ENCODE results near the gene MRPL18.

The MRPL18 gene

GRCh38 chr6:159842035-159842434, 51.8 kb downstream of the MRPL18 start:
- TF ChIP-seq, protein P1, sequence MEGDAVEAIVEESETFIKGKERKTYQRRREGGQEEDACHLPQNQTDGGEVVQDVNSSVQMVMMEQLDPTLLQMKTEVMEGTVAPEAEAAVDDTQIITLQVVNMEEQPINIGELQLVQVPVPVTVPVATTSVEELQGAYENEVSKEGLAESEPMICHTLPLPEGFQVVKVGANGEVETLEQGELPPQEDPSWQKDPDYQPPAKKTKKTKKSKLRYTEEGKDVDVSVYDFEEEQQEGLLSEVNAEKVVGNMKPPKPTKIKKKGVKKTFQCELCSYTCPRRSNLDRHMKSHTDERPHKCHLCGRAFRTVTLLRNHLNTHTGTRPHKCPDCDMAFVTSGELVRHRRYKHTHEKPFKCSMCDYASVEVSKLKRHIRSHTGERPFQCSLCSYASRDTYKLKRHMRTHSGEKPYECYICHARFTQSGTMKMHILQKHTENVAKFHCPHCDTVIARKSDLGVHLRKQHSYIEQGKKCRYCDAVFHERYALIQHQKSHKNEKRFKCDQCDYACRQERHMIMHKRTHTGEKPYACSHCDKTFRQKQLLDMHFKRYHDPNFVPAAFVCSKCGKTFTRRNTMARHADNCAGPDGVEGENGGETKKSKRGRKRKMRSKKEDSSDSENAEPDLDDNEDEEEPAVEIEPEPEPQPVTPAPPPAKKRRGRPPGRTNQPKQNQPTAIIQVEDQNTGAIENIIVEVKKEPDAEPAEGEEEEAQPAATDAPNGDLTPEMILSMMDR (IDR thresholded peaks at IDR 0.05; ENCODE audit: insufficient read depth, low read length, poor library complexity, severe bottlenecking) = no peak
- no peak for TF ChIP-seq EZH2phosphoT487 (conservative IDR thresholded peaks at IDR 0.05; ENCODE audit: low read length)
- no peak overlapping the region for H2AFZ ChIP-seq (ENCODE audit: low read depth, low read length, severe bottlenecking)
- no peaks in the 10 kb centered on the region for H3K9me2 ChIP-seq (replicated peaks; ENCODE audit: insufficient read depth, low read length)
- H3K27me3 ChIP-seq (ENCODE audit: low read length) = no peaks in the 10 kb centered on the region
- no peaks in the 10 kb centered on the region for H4K20me1 ChIP-seq (ENCODE audit: low read depth, low read length)
- no peak overlapping the region for H3K27ac ChIP-seq (ENCODE audit: low read depth, low read length)
- H3K36me3 ChIP-seq (ENCODE audit: low read length) = no peaks in the 10 kb centered on the region
- no peaks in the 10 kb centered on the region for H3F3A ChIP-seq (ENCODE audit: insufficient read depth)
- H3K9ac ChIP-seq (ENCODE audit: low read length) = no peak overlapping the region
- H3K79me2 ChIP-seq (ENCODE audit: insufficient read depth, low read length) = no peaks in the 10 kb centered on the region
- no peak overlapping the region for H3K4me2 ChIP-seq (ENCODE audit: low read depth, low read length, poor library complexity, severe bottlenecking)
- H3K4me3 ChIP-seq (ENCODE audit: insufficient read depth, low read length, poor library complexity, severe bottlenecking) = no peak overlapping the region
- H3K9me3 ChIP-seq (ENCODE audit: insufficient read depth, low read length) = no peaks in the 10 kb centered on the region

GRCh38 chr6:159844737-159845645, 54.7 kb downstream of the MRPL18 start:
- H3K36me3 ChIP-seq (ENCODE audit: low read length) = no peaks in the 10 kb centered on the region
- no peaks in the 10 kb centered on the region for H3K9me2 ChIP-seq (replicated peaks; ENCODE audit: insufficient read depth, low read length)
- H3K27ac ChIP-seq (ENCODE audit: low read depth, low read length) = no peak overlapping the region
- no peaks in the 10 kb centered on the region for H4K20me1 ChIP-seq (ENCODE audit: low read depth, low read length)
- no peaks in the 10 kb centered on the region for H3F3A ChIP-seq (ENCODE audit: insufficient read depth)
- H3K4me2 ChIP-seq (ENCODE audit: low read depth, low read length, poor library complexity, severe bottlenecking) = no peak overlapping the region
- no peak overlapping the region for H2AFZ ChIP-seq (ENCODE audit: low read depth, low read length, severe bottlenecking)
- H3K4me3 ChIP-seq (ENCODE audit: insufficient read depth, low read length, poor library complexity, severe bottlenecking) = no peak overlapping the region
- H3K27me3 ChIP-seq (ENCODE audit: low read length) = no peaks in the 10 kb centered on the region
- no peaks in the 10 kb centered on the region for H3K79me2 ChIP-seq (ENCODE audit: insufficient read depth, low read length)
- no peaks in the 10 kb centered on the region for H3K9me3 ChIP-seq (ENCODE audit: insufficient read depth, low read length)
- H3K9ac ChIP-seq (ENCODE audit: low read length) = no peak overlapping the region
- TF ChIP-seq, protein P1 (IDR thresholded peaks at IDR 0.05; ENCODE audit: insufficient read depth, low read length, poor library complexity, severe bottlenecking) = no peak
- no peak for TF ChIP-seq EZH2phosphoT487 (conservative IDR thresholded peaks at IDR 0.05; ENCODE audit: low read length)

Measured in SU-DHL-6 (cell line).